DOHH2 (cell line): ENCODE data around the gene ME3.

ENCODE experiments used
- EZH2phosphoT487 ChIP-seq: fragments of 200-600 bp; sonication (generic); IDR thresholded peaks from 2 replicates; pipeline ENCODE4 v1.6.1; 2017; ENCODE audit warnings: borderline replicate concordance, mild to moderate bottlenecking, antibody characterized with exemption, low read length, moderate library complexity, mixed read lengths
- TF ChIP-seq, protein P1 (sequence below): fragments of 200-600 bp; sonication (generic); IDR thresholded peaks from one replicate; pipeline ENCODE4 v1.5.1; 2014; ENCODE audit warnings: antibody characterized with exemption, mild to moderate bottlenecking, low read depth, low read length; ENCODE audit not compliant: poor library complexity, severe bottlenecking

- TF ChIP-seq, protein P1, sequence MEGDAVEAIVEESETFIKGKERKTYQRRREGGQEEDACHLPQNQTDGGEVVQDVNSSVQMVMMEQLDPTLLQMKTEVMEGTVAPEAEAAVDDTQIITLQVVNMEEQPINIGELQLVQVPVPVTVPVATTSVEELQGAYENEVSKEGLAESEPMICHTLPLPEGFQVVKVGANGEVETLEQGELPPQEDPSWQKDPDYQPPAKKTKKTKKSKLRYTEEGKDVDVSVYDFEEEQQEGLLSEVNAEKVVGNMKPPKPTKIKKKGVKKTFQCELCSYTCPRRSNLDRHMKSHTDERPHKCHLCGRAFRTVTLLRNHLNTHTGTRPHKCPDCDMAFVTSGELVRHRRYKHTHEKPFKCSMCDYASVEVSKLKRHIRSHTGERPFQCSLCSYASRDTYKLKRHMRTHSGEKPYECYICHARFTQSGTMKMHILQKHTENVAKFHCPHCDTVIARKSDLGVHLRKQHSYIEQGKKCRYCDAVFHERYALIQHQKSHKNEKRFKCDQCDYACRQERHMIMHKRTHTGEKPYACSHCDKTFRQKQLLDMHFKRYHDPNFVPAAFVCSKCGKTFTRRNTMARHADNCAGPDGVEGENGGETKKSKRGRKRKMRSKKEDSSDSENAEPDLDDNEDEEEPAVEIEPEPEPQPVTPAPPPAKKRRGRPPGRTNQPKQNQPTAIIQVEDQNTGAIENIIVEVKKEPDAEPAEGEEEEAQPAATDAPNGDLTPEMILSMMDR, result no peak
- TF ChIP-seq EZH2phosphoT487, result no peak
Observed at GRCh38 chr11:86670911-86671310, 1.5 kb downstream of the ME3 start.
